GM12878 (cell line): Measurements from ENCODE around the gene TICRR. TPM values are rescaled to one million over a fixed set of nuclear protein-coding genes. Genes with fewer than 3 reads are reported as not detected.

Experiments used
- ASH2L ChIP-seq: fragments of 300-600, 200-600 bp; sonication (generic); IDR thresholded peaks from 2 replicates; pipeline ENCODE4 v1.6.1; 2017; ENCODE audit warnings: low read depth, mild to moderate bottlenecking, borderline replicate concordance
- BCL11A ChIP-seq: IDR thresholded peaks from 2 replicates; pipeline ENCODE4 v1.6.1; 2011; ENCODE audit warnings: low read depth, low read length
- BHLHE40 ChIP-seq, 2 experiments: fragments of 450-650 bp in 1 of 2; IDR thresholded peaks; 2 replicates each; pipeline ENCODE4 v1.6.1; 2011 to 2017; ENCODE audit warnings: low read depth in 2 of 2, borderline replicate concordance in 1 of 2, improper control_type of control experiment in 1 of 2, low read length in 1 of 2, mild to moderate bottlenecking in 1 of 2
- CHD4 ChIP-seq: fragments of 200-600 bp; sonication (generic); IDR thresholded peaks from 2 replicates; pipeline ENCODE4 v1.6.1; 2016; ENCODE audit warnings: mild to moderate bottlenecking
- EED ChIP-seq: sonication (generic); IDR thresholded peaks from 2 replicates; pipeline ENCODE4 v1.6.1; 2016; ENCODE audit warnings: antibody characterized with exemption, low read depth
- EP300 ChIP-seq, 2 experiments: fragments of 150-350 bp in 1 of 2; IDR thresholded peaks; 2 replicates each; pipeline ENCODE4 v1.6.1; 2011 to 2012; ENCODE audit warnings: low read depth in 2 of 2, low read length in 2 of 2, borderline replicate concordance in 1 of 2, improper control_type of control experiment in 1 of 2, inconsistent platforms in 1 of 2; ENCODE audit not compliant: control insufficient read depth in 1 of 2
- FOXM1 ChIP-seq: IDR thresholded peaks from 2 replicates; pipeline ENCODE4 v1.6.1; 2012; ENCODE audit warnings: low read depth, mild to moderate bottlenecking, inconsistent platforms, low read length, moderate library complexity
- GABPA ChIP-seq: IDR thresholded peaks from 2 replicates; pipeline ENCODE4 v1.6.1; 2014; ENCODE audit warnings: antibody characterized with exemption, low read depth, mild to moderate bottlenecking, inconsistent platforms
- JUND ChIP-seq: IDR thresholded peaks from 2 replicates; pipeline ENCODE4 v1.6.1; 2012; ENCODE audit warnings: low read depth, mild to moderate bottlenecking, low read length, improper control_type of control experiment, moderate library complexity
- MYC ChIP-seq: IDR thresholded peaks from 2 replicates; pipeline ENCODE4 v1.6.1; 2011; ENCODE audit warnings: mild to moderate bottlenecking, low read length, moderate library complexity, inconsistent platforms; ENCODE audit not compliant: insufficient read depth, insufficient replicate concordance, insufficient read length, severe bottlenecking
- POLR2A ChIP-seq: IDR thresholded peaks from 2 replicates; pipeline ENCODE4 v1.6.1; 2011; ENCODE audit warnings: low read depth, mild to moderate bottlenecking, low read length
- POU2F2 ChIP-seq: IDR thresholded peaks from 3 replicates; pipeline ENCODE4 v1.6.1; 2011; ENCODE audit warnings: low read depth, mild to moderate bottlenecking, low read length, borderline replicate concordance
- RBBP5 ChIP-seq: fragments of 200-600 bp; sonication (generic); conservative IDR thresholded peaks from 2 replicates; pipeline ENCODE4 v1.6.1; 2016
- SIX5 ChIP-seq: IDR thresholded peaks from 2 replicates; pipeline ENCODE4 v1.6.1; 2011; ENCODE audit warnings: mild to moderate bottlenecking, low read depth, low read length, moderate library complexity; ENCODE audit not compliant: severe bottlenecking
- SPI1 ChIP-seq: IDR thresholded peaks from 2 replicates; pipeline ENCODE4 v1.6.1; 2011; ENCODE audit warnings: low read depth, mild to moderate bottlenecking, low read length, moderate library complexity, borderline replicate concordance; ENCODE audit not compliant: insufficient read depth
- SREBF2 ChIP-seq: IDR thresholded peaks from 2 replicates; pipeline ENCODE4 v1.6.1; 2012; ENCODE audit warnings: mild to moderate bottlenecking, low read length
- TBL1XR1 ChIP-seq: IDR thresholded peaks from 2 replicates; pipeline ENCODE4 v1.6.1; 2012; ENCODE audit warnings: low read depth, low read length, improper control_type of control experiment
- YY1 ChIP-seq: IDR thresholded peaks from 2 replicates; pipeline ENCODE4 v1.6.1; 2011; ENCODE audit warnings: low read depth, mild to moderate bottlenecking, low read length
- ZNF24 ChIP-seq: fragments of 450-650 bp; IDR thresholded peaks from 2 replicates; pipeline ENCODE4 v1.6.1; 2017; ENCODE audit warnings: antibody characterized with exemption, mild to moderate bottlenecking
- polyA plus RNA-seq, 11 experiments: library from polyadenylated mRNA; depleted of rRNA in 4 of 11; unstranded in 6 of 11; stranded (reverse) in 5 of 11; fragments of >200 nt; fragmentation: Nextera tagmentation in 4 of 11; fragmentation: Illumina TruSeq in 1 of 11; extraction: Ambion mirVana in 4 of 11; extraction: Trizol in 1 of 11; gene quantifications; 1 replicate in 1 of 11; 2 replicates in 10 of 11; pipeline versions ENCODE4 v1.2.1 to v1.2.3, GENCODE V29; 2011 to 2016; ENCODE audit warnings: inconsistent platforms in 2 of 11, missing spikeins in 2 of 11, low read depth in 1 of 11
- total RNA-seq, 4 experiments: library from RNA; depleted of rRNA in 3 of 4; stranded (reverse); fragments of >200 nt in 3 of 4; fragmentation: Illumina TruSeq in 1 of 4; extraction: Trizol in 1 of 4; gene quantifications; 2 replicates each; pipeline versions ENCODE4 v1.2.1 to v1.2.3, GENCODE V29; 2013 to 2021
- TF ChIP-seq, protein P1 (sequence below), 3 experiments: IDR thresholded peaks in 2 of 3; conservative IDR thresholded peaks in 1 of 3; 2 replicates each; pipeline ENCODE4 v1.5.1; 2011; ENCODE audit warnings: low read depth in 3 of 3, low read length in 3 of 3, mild to moderate bottlenecking in 3 of 3, control low read depth in 2 of 3, moderate library complexity in 2 of 3, inconsistent platforms in 1 of 3, mixed read lengths in 1 of 3; ENCODE audit not compliant: control insufficient read depth in 2 of 3, insufficient read depth in 1 of 3; ENCODE audit errors: extremely low read depth in 1 of 3
- TF ChIP-seq, protein P2 (sequence below): fragments of 450-650 bp; IDR thresholded peaks from 2 replicates; pipeline ENCODE4 v1.6.1; 2018; ENCODE audit warnings: borderline replicate concordance, mild to moderate bottlenecking; ENCODE audit not compliant: partially characterized antibody
- TF ChIP-seq, protein P3 (sequence below): fragments of 450-650 bp; IDR thresholded peaks from 2 replicates; pipeline ENCODE4 v1.6.1; 2018; ENCODE audit warnings: mild to moderate bottlenecking, low read depth, moderate library complexity; ENCODE audit not compliant: partially characterized antibody
- TF ChIP-seq, protein P4 (sequence below): fragments of 450-650 bp; IDR thresholded peaks from 2 replicates; pipeline ENCODE4 v1.6.1; 2014; ENCODE audit warnings: mild to moderate bottlenecking

The TICRR gene
- total and polyA plus RNA-seq, 10 of the 15 experiments (the other 5 are each of a cell fraction or from before 2014, with no cell fraction given) = 0.58 to 21.5 (median 11.5) TPM

DNA sequence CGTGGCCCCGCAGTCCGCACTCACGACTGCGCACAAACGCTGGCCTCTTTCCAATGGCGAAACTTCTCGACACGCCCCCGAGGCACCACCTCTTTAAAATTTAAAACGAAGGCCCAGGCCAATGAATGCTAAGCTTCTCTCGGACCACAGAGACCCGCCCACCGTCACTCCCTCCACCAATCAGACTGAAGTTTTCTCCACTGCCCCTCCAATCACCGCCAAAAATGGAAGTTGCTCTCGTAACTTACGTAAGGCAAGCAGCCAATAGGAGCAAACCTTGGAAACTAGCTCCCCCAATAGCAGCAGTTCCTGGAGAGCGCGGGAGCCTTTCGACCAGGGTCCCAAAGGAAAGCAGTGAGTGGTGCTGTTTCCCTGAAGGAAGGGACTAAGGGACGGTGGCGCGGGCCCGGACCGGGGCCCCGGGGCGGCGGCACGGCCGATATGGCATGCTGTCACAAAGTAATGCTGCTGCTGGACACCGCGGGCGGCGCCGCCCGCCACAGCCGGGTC, at the start of gene TICRR (continued):
- TF ChIP-seq, protein P1, sequence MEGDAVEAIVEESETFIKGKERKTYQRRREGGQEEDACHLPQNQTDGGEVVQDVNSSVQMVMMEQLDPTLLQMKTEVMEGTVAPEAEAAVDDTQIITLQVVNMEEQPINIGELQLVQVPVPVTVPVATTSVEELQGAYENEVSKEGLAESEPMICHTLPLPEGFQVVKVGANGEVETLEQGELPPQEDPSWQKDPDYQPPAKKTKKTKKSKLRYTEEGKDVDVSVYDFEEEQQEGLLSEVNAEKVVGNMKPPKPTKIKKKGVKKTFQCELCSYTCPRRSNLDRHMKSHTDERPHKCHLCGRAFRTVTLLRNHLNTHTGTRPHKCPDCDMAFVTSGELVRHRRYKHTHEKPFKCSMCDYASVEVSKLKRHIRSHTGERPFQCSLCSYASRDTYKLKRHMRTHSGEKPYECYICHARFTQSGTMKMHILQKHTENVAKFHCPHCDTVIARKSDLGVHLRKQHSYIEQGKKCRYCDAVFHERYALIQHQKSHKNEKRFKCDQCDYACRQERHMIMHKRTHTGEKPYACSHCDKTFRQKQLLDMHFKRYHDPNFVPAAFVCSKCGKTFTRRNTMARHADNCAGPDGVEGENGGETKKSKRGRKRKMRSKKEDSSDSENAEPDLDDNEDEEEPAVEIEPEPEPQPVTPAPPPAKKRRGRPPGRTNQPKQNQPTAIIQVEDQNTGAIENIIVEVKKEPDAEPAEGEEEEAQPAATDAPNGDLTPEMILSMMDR (IDR thresholded peaks at IDR 0.05 in 2 of 3, conservative IDR thresholded peaks at IDR 0.05 in 1 of 3; ENCODE audit: control insufficient read depth in 2 of 3, extremely low read depth in 1 of 3, insufficient read depth in 1 of 3, low read depth in 3 of 3, low read length in 3 of 3) = no peak
- TF ChIP-seq EED (no peak), MYC (no peak), SREBF2 (0 out of 2 replicates have a peak, but pooled peaks have one; percentile 37), FOXM1 (peak; percentile 76), SPI1 (no peak), ASH2L (no peak), YY1 (0 out of 2 replicates have a peak, but pooled peaks have one; percentile 29), ZNF24 (no peak), BHLHE40 (IDR thresholded peaks at IDR 0.05; ENCODE audit: borderline replicate concordance in 1 of 2, low read depth in 2 of 2, low read length in 1 of 2) (no peak), TBL1XR1 (no peak), SIX5 (no peak), GABPA (no peak), RBBP5 (no peak), POLR2A (peak; percentile 75), CHD4 (no peak), BCL11A (no peak), POU2F2 (no peak), EP300 (IDR thresholded peaks at IDR 0.05; ENCODE audit: borderline replicate concordance in 1 of 2, control insufficient read depth in 1 of 2, low read depth in 2 of 2, low read length in 2 of 2) (no peak), JUND (no peak)
- TF ChIP-seq, protein P2, sequence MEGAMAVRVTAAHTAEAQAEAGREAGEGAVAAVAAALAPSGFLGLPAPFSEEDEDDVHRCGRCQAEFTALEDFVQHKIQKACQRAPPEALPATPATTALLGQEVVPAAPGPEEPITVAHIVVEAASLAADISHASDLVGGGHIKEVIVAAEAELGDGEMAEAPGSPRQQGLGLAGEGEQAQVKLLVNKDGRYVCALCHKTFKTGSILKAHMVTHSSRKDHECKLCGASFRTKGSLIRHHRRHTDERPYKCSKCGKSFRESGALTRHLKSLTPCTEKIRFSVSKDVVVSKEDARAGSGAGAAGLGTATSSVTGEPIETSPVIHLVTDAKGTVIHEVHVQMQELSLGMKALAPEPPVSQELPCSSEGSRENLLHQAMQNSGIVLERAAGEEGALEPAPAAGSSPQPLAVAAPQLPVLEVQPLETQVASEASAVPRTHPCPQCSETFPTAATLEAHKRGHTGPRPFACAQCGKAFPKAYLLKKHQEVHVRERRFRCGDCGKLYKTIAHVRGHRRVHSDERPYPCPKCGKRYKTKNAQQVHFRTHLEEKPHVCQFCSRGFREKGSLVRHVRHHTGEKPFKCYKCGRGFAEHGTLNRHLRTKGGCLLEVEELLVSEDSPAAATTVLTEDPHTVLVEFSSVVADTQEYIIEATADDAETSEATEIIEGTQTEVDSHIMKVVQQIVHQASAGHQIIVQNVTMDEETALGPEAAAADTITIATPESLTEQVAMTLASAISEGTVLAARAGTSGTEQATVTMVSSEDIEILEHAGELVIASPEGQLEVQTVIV = peak; percentile 70
- TF ChIP-seq, protein P3, sequence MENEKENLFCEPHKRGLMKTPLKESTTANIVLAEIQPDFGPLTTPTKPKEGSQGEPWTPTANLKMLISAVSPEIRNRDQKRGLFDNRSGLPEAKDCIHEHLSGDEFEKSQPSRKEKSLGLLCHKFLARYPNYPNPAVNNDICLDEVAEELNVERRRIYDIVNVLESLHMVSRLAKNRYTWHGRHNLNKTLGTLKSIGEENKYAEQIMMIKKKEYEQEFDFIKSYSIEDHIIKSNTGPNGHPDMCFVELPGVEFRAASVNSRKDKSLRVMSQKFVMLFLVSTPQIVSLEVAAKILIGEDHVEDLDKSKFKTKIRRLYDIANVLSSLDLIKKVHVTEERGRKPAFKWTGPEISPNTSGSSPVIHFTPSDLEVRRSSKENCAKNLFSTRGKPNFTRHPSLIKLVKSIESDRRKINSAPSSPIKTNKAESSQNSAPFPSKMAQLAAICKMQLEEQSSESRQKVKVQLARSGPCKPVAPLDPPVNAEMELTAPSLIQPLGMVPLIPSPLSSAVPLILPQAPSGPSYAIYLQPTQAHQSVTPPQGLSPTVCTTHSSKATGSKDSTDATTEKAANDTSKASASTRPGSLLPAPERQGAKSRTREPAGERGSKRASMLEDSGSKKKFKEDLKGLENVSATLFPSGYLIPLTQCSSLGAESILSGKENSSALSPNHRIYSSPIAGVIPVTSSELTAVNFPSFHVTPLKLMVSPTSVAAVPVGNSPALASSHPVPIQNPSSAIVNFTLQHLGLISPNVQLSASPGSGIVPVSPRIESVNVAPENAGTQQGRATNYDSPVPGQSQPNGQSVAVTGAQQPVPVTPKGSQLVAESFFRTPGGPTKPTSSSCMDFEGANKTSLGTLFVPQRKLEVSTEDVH = peak; percentile 89
- TF ChIP-seq, protein P4, sequence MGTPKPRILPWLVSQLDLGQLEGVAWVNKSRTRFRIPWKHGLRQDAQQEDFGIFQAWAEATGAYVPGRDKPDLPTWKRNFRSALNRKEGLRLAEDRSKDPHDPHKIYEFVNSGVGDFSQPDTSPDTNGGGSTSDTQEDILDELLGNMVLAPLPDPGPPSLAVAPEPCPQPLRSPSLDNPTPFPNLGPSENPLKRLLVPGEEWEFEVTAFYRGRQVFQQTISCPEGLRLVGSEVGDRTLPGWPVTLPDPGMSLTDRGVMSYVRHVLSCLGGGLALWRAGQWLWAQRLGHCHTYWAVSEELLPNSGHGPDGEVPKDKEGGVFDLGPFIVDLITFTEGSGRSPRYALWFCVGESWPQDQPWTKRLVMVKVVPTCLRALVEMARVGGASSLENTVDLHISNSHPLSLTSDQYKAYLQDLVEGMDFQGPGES = peak; percentile 91
